HG02943 (cell line): ENCODE measurements around the gene ASPSCR1.

ENCODE experiments used
- ATAC-seq: cut with Tn5 transposase; IDR thresholded peaks from one replicate; pipeline ENCODE4 v1.9.1; 2021; ENCODE audit warnings: mild to moderate bottlenecking, low read depth, moderate library complexity; ENCODE audit not compliant: unreplicated experiment

ASPSCR1 gene

DNA sequence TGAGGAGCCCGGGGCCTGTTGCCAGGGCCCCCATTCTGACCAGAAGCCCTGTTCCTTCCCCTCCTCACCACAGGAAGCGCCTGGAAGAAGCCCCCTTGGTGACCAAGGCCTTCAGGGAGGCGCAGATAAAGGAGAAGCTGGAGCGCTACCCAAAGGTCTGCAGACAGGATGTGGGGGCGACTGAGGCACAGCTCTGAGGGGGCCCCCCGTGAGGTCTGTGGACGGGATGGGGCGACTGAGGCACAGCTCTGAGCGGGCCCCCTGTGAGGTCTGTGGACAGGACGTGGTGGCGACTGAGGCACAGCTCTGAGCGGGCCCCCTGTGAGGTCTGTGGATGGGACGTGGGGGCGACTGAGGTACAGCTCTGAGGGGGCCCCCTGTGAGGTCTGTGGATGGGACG lies 32.0 kb downstream of the ASPSCR1 start:
- ATAC-seq = no peak

DNA sequence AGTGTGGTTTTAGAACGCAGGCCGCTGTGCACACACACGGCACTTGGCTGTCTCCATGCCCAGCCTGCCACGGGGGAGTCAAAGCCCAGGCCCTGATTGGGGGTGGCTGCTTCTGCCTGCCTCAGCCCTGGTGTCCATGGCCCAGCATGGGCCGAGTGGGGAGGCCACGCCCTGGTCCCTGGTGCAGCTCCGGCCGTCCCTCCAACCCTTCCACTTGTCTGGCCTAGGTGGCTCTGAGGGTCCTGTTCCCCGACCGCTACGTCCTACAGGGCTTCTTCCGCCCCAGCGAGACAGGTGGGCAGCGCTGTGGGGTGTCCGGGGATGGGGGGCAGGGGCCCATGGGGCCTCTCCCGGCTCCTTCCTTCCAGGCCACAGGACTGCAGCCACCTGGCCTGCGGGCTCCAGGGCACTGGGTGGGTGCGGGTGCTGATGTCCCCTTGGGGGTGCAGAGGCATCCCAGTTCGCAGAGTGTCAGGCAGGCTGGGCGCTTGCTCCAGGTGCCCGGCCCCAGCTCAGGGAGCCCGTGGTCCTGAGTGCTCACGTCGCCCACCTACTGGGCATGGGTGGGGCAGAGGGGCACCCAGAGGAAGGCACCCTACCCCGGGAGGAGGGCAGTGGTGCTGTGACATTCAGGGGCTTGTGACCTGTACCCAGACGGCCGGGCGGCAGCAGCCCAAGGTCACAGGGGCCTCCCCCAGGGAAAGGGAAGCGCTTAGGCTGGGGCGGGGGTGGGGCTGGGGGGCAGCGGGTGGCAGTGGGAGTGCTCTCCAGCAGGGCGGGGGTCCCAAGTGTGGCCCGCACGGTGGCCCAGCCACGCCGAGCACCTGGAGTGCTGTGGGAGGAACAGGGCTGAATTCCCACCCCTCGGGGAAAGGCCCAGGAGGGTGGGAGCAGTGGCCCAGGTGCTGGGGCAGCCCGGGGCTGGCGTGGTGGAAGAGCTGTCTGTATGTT lies 33.4 kb downstream of the ASPSCR1 start:
- no peak for ATAC-seq

DNA sequence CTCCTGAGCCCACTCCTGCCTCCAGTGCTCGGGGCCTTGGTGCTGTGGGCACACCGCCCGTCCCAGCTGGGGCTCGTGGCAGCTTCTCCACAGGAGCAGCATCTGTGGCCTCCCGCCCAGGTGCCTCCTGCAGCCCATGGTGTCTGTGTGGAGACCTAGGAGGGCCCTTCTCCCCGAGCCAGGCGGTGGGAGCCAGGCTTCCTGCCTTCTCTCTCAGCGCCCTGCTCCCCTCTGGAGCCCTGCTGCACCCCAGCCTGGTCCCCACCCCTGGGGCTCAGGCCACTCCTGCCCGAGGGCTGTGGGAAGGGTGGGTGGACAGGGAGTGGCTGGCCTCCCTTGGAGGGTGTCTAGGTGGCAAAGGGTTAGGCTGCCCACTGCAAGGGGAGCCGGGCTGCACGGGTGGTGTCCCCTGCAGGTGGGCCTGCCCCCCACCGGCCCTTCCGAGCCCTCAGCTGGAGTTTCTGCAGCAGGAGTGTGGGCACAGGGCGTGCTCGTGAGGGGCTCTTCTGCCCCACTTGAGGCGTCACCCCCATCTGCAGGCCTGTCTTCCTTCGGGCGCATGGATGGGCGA lies 34.3 kb downstream of the ASPSCR1 start:
- no peak for ATAC-seq

DNA sequence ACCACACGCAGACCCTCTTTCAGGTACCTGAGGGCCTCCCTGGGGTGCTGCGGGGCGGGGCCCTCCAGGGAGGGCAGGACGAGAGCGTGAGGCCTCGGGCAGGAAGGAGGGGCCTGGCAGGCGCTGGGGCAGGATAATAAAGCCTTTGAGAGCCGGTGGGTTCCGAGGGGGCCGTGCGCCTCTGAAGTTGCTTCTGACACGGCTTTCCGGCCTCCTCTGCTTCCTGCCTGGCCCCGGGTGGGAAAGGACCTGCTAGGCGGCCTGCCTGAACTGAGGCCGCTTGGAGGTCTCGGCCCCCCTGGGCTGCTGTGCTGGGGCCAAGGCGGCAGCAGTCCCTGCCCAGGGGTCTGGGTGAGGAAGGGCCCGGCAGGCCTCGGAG lies 34.8 kb downstream of the ASPSCR1 start:
- ATAC-seq = no peak

DNA sequence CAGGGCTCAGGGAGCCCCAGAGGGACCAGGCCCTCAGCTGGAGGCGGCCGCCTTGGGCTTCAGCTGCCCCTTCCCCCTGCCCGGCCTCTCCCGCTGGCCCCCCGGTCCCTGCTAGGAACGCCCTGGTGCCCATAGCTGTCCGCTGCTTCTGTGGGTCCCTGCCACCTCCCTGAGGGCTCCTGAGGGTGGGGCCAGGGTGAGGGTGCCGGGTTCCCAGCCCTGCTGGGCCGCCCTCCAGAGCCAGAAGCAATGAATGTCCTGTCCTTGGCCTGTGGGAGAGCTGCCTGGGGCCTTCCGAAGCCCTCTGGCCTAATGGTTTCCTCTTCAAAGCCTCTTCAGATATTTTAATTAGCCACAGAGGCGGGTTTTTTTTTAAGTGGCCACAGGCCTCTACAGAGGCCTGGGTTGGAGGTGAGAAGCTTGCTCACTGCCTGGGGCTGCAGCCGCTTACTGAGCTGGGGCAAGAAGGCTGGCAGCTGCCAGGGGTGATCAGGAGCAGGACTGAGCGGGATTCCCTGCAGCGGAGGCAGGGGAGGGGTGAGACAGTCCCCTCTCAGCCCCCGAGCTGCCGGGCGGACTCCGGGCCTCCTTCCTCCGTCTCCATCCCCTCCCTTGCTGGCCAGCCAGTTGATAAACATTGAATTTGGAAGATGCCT lies 35.3 kb downstream of the ASPSCR1 start:
- ATAC-seq = no peak

DNA sequence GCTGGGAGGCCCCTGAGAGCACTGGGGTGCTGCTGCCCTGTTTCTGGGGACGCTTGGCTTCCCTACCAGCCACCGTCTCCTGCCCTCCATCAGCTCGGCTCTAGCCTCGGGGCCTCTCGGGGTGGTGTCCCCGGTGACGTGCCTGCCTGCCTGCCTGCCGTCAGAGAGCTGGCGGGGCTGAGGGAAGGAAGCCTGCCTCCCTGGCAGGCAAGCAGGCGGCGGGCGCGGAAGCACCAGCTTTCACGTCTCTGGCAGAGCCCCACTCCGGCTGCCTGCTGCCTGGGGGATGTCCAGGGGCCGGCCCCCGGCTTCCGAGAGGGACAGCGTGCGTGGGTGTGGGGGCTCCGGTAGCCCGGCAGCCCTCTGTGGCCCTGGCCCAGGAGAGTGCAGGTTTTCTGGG lies 35.9 kb downstream of the ASPSCR1 start:
- no peak for ATAC-seq

DNA sequence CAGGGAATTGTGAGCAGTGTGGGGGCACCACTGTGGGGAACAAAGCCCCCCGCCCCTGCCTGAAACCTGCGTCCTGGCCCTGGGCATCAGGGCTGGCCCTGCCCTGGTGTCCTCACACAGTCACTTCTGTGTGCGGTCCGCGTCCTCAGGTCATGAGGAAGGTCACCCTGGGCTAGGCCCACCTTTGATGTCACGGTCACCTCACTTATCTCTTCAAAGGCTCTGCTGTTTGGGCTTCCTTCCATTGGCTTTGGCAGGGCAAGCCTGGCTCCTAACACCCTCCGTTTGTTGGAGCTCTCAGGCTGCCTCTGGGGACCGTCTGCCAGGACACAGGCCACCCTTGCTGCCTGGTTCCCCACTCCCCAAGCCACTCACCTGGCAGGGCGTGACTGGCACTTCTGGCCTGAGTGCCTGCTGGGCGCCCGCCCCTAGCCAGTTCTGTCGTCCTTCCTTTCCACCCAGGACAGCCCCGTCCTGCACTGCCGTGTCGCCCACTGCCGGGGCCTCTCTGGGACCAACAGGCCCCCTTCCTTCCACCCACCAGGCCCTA lies 36.4 kb downstream of the ASPSCR1 start:
- no peak for ATAC-seq

DNA sequence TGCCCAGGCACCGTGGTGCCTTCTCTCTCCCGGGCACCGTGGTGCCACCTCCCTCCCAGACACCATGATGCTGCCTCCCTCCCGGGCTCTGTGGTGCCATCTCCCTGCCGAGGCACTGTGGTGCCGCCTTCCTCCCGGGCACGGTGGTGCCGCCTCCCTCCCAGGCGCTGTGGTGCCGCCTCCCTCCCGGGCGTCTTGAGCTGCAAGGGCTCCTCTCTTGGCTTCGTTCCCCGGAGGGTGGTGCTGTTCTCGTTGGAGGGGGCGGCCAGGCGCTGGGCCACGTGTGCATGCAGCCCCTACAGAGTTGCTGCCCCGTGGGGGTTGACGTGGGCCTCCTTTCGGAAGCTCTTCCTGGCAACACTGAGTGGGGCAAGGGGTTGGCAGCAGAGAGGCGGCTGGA lies 37.0 kb downstream of the ASPSCR1 start:
- no peak for ATAC-seq

DNA sequence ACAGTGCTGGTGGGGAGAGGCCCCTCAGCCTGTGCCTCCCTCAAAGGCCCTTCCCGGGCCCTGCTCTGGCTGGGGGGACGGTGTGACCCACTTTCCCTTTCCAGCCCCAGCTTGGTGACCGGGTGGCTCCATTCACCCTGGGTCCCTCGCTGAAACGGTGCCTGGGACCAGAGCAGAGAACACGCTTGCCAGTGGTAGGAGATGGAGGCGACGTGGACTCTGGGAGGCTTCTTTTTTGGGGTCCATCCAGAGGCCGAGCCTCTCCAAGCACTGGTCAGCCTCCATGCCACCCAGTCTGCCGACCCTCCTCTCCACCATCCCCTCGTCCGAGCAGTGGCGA lies 37.5 kb downstream of the ASPSCR1 start:
- ATAC-seq = no peak

DNA sequence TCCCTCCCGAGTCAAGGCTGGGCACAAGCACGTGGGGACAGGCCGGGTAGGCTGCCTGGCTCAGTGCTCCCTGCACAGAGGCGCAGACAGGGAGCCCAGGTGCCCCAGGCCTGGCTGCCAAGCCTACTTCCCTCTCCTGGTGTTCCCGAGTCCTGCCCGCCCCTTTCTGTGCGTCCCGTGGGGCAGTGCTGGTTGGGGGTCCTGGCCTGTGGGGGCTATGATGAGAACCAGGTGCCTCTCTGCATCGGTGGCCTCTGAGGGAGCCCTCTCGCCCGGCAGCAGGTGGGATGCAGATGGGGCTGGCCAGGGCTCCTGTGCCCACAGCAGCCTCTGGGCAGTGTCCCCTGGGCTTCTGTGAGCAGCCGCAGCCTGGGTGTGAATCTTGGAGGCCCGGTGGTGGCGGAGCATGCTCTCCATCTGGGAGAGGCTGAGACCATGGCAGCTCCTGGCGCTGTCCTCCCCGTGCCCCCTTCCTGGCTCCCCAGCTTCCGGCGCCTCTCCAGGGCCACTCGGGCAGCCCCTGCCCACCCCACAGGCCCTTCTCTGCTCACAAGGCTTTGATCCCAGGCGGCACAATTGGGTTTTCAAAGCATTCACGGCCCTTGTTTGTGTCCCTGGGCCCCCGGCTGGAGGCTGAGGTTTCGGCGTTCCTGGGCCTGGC lies 38.0 kb downstream of the ASPSCR1 start:
- no peak for ATAC-seq

DNA sequence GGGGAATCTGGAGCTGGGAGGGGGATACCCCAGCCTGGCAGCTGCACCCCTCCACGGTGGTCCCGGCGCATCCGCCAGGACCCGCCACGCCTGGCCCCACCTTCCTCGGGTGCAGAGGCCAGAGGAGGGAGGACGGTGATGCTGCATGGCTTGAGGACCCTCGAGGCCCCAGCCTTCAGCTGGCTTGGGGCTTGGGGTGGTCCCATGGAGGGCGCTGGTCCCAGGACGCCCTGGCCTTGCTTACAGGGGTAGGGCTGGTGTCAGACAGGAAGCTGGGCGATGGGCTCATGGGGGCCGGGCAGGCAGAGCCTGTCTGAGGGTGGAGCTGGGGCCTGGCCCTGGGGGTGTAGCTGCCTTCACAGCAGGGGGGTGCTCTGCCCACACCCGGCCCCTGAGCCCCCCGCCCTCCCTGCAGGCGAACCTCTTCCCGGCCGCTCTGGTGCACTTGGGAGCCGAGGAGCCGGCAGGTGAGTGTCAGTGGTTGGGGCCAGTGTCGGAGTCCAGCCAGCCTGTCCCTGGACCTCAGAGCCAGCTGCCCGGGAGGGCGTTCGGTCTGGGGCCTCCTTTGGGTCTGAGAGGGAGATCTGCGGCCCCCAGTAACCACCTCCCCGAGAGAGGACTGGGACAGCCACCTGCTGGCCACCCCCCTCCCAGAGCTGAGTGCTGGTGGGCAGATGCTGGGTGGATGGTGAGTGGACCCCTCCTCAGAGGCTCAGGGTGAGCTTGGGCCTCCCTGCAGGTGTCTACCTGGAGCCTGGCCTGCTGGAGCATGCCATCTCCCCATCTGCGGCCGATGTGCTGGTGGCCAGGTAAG lies 38.8 kb downstream of the ASPSCR1 start:
- no peak for ATAC-seq

DNA sequence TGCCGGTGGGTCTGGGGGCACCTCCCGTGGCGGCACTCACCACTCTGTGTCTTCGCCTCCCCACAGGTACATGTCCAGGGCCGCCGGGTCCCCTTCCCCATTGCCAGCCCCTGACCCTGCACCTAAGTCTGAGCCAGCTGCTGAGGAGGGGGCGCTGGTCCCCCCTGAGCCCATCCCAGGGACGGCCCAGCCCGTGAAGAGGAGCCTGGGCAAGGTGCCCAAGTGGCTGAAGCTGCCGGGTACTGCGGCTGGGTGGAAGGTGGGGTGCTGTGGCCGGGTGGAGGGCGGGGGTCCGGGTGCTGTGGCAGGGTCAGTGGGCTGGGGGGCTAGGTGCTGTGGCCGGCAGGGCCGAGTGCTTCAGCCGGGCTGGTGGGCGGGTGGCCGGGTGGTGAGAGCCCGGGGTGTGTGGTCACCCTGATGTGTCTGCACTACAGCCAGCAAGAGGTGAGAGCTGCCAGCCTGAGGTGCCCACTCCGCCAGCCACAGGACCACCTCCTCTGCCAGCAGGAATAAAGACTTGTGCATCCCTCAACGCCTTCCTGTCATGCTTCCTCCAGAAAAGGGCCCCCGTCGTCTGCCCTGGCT lies 39.5 kb downstream of the ASPSCR1 start:
- ATAC-seq = no peak

DNA sequence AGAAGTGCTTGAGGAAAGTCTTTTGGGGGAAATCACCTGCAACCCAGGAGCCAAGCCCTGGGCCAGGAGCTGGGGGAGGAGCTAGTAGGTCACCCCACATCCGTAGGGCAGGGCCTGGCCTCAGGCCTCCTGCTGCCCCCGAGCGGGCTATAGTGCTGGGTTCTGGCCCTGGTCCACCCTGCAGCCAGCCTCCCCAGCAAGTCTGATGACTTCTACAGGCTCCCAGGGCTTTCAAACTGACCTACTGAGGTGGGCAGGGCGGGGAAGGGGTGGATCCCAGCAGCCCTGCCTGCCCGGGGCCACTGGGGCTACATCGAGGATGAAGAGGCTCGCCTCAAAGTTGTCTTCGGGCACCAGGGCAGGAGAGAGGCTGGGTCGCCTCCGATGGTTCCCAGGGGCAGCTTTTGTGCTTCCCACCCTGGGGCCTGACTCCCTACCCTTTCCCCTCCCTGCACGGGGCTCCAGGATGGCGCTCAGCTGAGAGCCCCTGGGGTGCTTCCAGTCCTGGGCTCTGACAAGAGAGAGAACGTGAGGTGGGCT lies 40.3 kb downstream of the ASPSCR1 start:
- no peak for ATAC-seq

DNA sequence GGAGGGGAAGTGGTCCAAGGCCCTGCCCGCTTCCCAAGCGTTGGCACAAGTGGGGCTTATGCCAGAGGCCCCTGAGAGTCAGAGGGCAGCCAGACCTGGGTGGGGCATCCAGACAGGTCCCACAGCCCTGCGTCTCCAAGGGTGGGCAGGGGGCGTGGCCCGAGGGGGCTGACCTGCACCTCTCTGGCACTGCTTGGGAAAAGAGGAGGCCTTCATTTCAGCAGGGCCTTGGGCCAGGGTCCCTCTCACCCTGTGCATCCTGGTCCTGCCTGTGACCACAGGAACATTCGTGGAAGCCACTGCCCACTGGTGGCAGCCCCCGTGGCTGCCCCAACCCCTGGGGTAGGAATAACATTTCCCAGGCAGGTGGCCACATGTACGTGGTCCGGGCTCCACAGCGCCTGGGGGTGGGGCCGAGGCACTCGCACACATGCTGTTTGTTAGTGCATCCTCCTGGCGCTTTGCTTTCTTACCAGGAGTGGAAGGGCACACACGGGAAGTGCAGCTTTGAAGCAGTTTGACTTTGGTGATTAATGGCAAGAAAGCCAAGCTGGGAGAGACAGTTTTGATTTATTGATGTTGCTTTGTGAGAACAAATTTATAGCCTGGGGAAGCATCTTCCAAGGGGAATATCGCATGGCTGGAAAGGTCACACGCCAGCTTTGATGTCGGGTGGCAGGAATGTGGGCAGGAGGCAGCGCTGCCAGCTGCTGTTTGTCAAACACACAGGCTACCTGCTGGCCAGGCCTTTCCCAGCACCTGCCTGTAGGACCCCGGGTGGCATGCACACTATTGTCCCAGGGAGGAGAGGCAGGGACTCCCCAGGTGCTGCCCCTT lies 40.9 kb downstream of the ASPSCR1 start:
- no peak for ATAC-seq

DNA sequence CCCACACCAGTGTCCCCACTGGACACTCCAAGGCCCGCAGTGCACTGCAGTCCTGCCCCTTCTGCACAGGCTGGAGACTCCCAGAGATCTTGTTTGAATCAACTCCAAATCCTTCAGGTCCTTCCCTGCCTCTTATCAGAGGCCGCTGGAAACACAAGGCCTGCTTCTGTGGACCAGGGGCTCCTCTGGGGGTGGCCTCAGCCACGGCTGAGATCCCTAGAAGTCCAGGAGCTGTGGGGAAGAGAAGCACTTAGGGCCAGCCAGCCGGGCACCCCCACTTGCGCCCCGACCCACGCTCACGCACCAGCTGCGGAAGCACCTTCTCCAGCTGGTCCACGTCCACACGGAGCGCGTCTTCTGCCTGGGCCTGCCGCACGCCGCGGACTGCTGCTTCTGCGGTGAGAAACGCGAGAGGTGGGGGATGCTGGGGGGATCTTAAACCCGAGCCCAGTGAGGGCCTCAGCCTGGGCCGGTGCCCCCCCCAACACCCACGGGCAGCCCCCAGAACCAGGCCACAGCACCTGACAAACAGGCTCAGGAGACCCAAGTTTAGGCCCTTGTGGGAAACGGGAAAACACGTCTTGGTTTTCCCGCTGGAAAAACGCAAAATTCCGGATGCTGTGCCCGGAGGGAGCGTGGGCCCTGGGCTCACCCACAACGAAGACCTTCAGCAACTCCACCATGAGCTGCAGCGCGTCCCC lies 41.7 kb downstream of the ASPSCR1 start:
- ATAC-seq = no peak

DNA sequence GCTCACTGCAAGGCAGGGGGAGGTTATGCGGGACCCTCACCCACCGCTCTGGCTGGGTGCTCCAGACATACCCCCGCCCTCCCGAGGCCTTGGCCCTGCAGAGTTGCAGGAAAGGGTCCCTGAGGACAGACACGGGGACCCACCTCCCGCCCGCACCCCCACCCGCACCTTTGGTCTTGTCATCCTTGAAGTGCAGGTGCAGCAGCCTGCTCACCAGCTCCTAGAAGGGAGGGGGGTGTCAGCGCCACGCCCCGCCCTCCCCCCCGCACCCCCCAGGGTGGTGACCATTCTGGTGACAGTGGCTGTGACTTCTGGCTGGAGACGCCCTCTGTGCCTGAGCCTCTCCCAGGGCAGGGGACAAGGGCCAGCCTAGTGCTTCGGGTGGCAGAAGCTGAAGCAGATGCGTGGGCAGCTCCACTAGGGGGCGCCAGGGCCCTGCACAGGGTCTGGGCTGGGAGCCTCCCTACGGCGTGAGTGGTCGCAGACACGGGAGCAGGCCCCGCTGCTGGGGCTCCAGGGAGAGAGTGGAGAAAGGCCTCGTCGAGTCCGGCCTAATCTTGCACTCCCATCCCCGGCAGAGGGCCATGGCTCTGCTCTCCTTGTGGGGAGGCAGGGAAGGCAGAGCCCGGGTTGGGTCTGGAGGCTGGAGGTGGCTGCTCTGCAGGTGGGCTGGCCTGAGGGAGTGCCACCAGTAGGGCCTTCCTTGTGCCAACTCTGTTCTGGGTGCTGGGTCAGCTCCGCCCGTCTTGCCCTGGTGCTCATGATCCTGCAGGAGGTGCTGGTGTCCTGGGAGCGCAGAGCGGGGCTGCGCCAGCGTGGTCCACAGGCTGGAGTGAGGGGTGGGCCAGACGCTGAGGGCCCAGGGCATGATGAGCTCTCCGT lies 42.5 kb downstream of the ASPSCR1 start:
- no peak for ATAC-seq

DNA sequence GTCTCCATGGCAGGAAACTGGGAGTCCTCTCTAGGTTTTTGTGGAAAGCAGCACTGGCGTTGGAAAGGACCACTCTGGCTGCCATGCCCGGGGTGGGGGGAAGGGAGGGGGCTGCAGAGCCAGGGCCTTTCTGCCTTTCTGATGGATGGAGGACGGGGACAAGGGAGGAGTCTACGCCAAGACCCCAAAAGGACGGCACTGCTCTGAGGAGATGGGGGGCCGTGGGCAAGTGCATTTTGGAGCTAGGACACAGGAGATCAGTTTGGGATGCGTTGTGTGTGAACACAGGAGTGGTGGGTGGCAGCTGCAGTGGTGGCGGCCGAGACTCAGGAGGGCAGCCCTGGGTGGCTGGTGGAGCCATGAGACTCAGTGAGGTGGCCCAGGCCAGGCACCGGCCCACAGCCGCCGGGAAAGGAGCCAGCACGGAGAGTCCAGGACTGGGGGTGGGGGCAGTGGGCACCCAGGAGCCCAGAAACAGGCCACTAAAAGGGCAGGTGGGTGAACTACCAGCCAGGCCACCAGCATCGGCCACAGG lies 43.2 kb downstream of the ASPSCR1 start:
- ATAC-seq = no peak
